Measurements from ENCODE around the gene AATK.

DNA sequence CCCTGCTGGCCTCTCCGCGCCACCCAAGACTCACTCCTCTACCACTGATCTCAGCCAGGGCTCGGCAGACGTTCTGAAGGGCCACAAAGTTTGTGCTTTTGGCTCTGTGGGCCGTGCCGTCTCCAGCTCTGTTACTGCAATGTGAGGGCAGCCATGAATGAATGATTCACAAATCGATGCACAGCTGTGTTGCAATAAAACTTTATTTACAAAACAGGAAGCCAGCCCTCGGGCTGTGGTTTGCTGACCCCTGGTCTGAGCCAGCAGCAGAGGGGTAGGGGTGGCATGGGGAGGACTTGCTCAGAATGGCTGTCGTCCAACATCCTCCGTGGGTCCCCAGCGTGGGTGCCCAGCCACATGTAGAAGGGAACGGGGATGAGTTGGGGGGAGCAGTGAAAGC lies 63.7 kb downstream of the AATK start:
- TF ChIP-seq EZH2phosphoT487 (IDR thresholded peaks at IDR 0.05; ENCODE audit: insufficient read depth, low read depth) (no peak), EZH2 (IDR thresholded peaks at IDR 0.05; ENCODE audit: insufficient read depth, poor library complexity, severe bottlenecking) (no peak)
